H9 (cell line): Measurements from ENCODE around the gene SPATA31D4. TPM values are rescaled to one million over a fixed set of nuclear protein-coding genes. Genes with fewer than 3 reads are reported as not detected.

Experiments
- DNase-seq: peaks from one replicate; pipeline ENCODE4 v3.0.0-alpha.2; 2017
- H2AFZ ChIP-seq: one replicate; pipeline ENCODE4 v1.6.1; 2013; ENCODE audit warnings: mild to moderate bottlenecking, low read length, control low read depth, moderate library complexity
- H2AK5ac ChIP-seq: 2 replicates; pipeline ENCODE4 v1.6.1; 2013; ENCODE audit warnings: low read length, control low read depth, mixed read lengths; ENCODE audit not compliant: insufficient read length
- H2BK120ac ChIP-seq: one replicate; pipeline ENCODE4 v1.6.1; 2013; ENCODE audit warnings: low read depth, mild to moderate bottlenecking, low read length, control low read depth, inconsistent platforms; ENCODE audit not compliant: poor library complexity, severe bottlenecking
- H2BK12ac ChIP-seq: 2 replicates; pipeline ENCODE4 v1.6.1; 2013; ENCODE audit warnings: low read length, control low read depth, mixed read lengths, low read depth; ENCODE audit not compliant: insufficient read length
- H2BK15ac ChIP-seq: 2 replicates; pipeline ENCODE4 v1.6.1; 2013; ENCODE audit warnings: low read depth, low read length, control low read depth
- H2BK20ac ChIP-seq: one replicate; pipeline ENCODE4 v1.6.1; 2013; ENCODE audit warnings: low read depth, mild to moderate bottlenecking, low read length, control low read depth, inconsistent platforms; ENCODE audit not compliant: poor library complexity, severe bottlenecking
- H2BK5ac ChIP-seq: 2 replicates; pipeline ENCODE4 v1.6.1; 2013; ENCODE audit warnings: low read length, control low read depth, mixed read lengths; ENCODE audit not compliant: insufficient read length
- H3K14ac ChIP-seq: 2 replicates; pipeline ENCODE4 v1.6.1; 2013; ENCODE audit warnings: low read length, control low read depth; ENCODE audit not compliant: insufficient read depth
- H3K18ac ChIP-seq: 2 replicates; pipeline ENCODE4 v1.6.1; 2013; ENCODE audit warnings: low read depth, mild to moderate bottlenecking, mixed read lengths, low read length, control low read depth; ENCODE audit not compliant: insufficient read length
- H3K23ac ChIP-seq: 2 replicates; pipeline ENCODE4 v1.6.1; 2013; ENCODE audit warnings: low read length, control low read depth, mixed read lengths, low read depth; ENCODE audit not compliant: insufficient read length
- H3K23me2 ChIP-seq: 2 replicates; pipeline ENCODE4 v1.6.1; 2013; ENCODE audit warnings: low read depth, mild to moderate bottlenecking, mixed read lengths, low read length, control low read depth; ENCODE audit not compliant: insufficient read length, poor library complexity, severe bottlenecking
- H3K27ac ChIP-seq: 2 replicates; pipeline ENCODE4 v1.5.1; 2013; ENCODE audit warnings: low read length, control low read depth, mixed read lengths, low read depth; ENCODE audit not compliant: insufficient read length
- H3K27me3 ChIP-seq: 2 replicates; pipeline ENCODE4 v1.6.1; 2013; ENCODE audit warnings: low read length, control low read depth, inconsistent platforms; ENCODE audit not compliant: insufficient read depth
- H3K4ac ChIP-seq: 2 replicates; pipeline ENCODE4 v1.6.1; 2013; ENCODE audit warnings: low read depth, mild to moderate bottlenecking, control low read depth, inconsistent platforms, low read length, moderate library complexity
- H3K4me1 ChIP-seq: 2 replicates; pipeline ENCODE4 v1.6.1; 2013; ENCODE audit warnings: low read length, control low read depth, inconsistent platforms; ENCODE audit not compliant: insufficient read depth
- H3K4me2 ChIP-seq: 2 replicates; pipeline ENCODE4 v1.6.1; 2013; ENCODE audit warnings: low read length, control low read depth, mixed read lengths; ENCODE audit not compliant: insufficient read length, insufficient read depth
- H3K56ac ChIP-seq: 2 replicates; pipeline ENCODE4 v1.6.1; 2013; ENCODE audit warnings: low read depth, mild to moderate bottlenecking, mixed read lengths, low read length, control low read depth; ENCODE audit not compliant: insufficient read length
- H3K79me1 ChIP-seq: 2 replicates; pipeline ENCODE4 v1.6.1; 2013; ENCODE audit warnings: low read depth, mild to moderate bottlenecking, moderate library complexity, low read length, control low read depth, inconsistent platforms; ENCODE audit not compliant: insufficient read depth, poor library complexity, severe bottlenecking
- H3K79me2 ChIP-seq: 2 replicates; pipeline ENCODE4 v1.6.1; 2013; ENCODE audit warnings: low read length, control low read depth, inconsistent platforms; ENCODE audit not compliant: insufficient read depth
- H3K9ac ChIP-seq: 2 replicates; pipeline ENCODE4 v1.6.1; 2013; ENCODE audit warnings: low read length, control low read depth, mixed read lengths; ENCODE audit not compliant: insufficient read length; ENCODE audit errors: extremely low read depth
- H3K9me3 ChIP-seq: one replicate; pipeline ENCODE4 v1.6.1; 2013; ENCODE audit warnings: low read depth, low read length, inconsistent platforms; ENCODE audit not compliant: control insufficient read depth
- H3T11ph ChIP-seq: one replicate; pipeline ENCODE4 v1.6.1; 2013; ENCODE audit warnings: mild to moderate bottlenecking, low read length, control low read depth, inconsistent platforms
- H4K20me1 ChIP-seq: one replicate; pipeline ENCODE4 v1.6.1; 2013; ENCODE audit not compliant: control insufficient read depth, insufficient read length, insufficient read depth
- H4K5ac ChIP-seq: 2 replicates; pipeline ENCODE4 v1.6.1; 2013; ENCODE audit warnings: low read depth, mild to moderate bottlenecking, mixed read lengths, low read length, control low read depth; ENCODE audit not compliant: insufficient read length
- H4K8ac ChIP-seq: replicated peaks from 2 replicates; pipeline ENCODE4 v1.6.1; 2013; ENCODE audit warnings: low read length, control low read depth, mixed read lengths, low read depth; ENCODE audit not compliant: insufficient read length
- H4K91ac ChIP-seq: 2 replicates; pipeline ENCODE4 v1.6.1; 2013; ENCODE audit warnings: low read depth, mild to moderate bottlenecking, moderate library complexity, mixed read lengths, low read length, control low read depth; ENCODE audit not compliant: insufficient read length
- H3K27ac Mint-ChIP-seq, 3 experiments: 2 replicates in 2 of 3; 3 replicates in 1 of 3; pipeline ENCODE4 v1.8.0; 2020 to 2021; ENCODE audit warnings: mixed read lengths in 3 of 3, mild to moderate bottlenecking in 1 of 3, moderate library complexity in 1 of 3
- H3K27me3 Mint-ChIP-seq: 2 replicates; pipeline ENCODE4 v1.8.0; 2021; ENCODE audit warnings: low read depth, mild to moderate bottlenecking, moderate library complexity, mixed read lengths
- H3K36me3 Mint-ChIP-seq, 3 experiments: 2 replicates in 2 of 3; 3 replicates in 1 of 3; pipeline ENCODE4 v1.8.0; 2020 to 2021; ENCODE audit warnings: low read depth in 3 of 3, mixed read lengths in 3 of 3; ENCODE audit not compliant: insufficient read depth in 1 of 3
- H3K4me1 Mint-ChIP-seq, 2 experiments: 2 replicates each; pipeline ENCODE4 v1.8.0; 2020; ENCODE audit warnings: mixed read lengths in 2 of 2
- H3K4me3 Mint-ChIP-seq, 2 experiments: 2 replicates in 1 of 2; 3 replicates in 1 of 2; pipeline ENCODE4 v1.8.0; 2020 to 2021; ENCODE audit warnings: mild to moderate bottlenecking in 2 of 2, mixed read lengths in 2 of 2, moderate library complexity in 1 of 2
- H3K9me3 Mint-ChIP-seq, 2 experiments: 2 replicates in 1 of 2; 3 replicates in 1 of 2; pipeline ENCODE4 v1.8.0; 2020; ENCODE audit warnings: mild to moderate bottlenecking in 2 of 2, mixed read lengths in 2 of 2, moderate library complexity in 1 of 2
- CTCF ChIP-seq: fragments of 200-600 bp; sonication (generic); conservative IDR thresholded peaks from 3 replicates; pipeline ENCODE4 v1.8.0; 2021; ENCODE audit warnings: antibody characterized with exemption, mild to moderate bottlenecking
- WGBS: extraction: QIAGEN DNeasy Blood & Tissue Kit; methylation state at CpG from one replicate; pipeline ENCODE4 v1.1.7; 2013; ENCODE audit warnings: missing lambda C conversion rate, low lambda C conversion rate, mixed read lengths; ENCODE audit not compliant: insufficient read length; ENCODE audit errors: extremely low coverage; 5-methylcytosine and 5-hydroxymethylcytosine counted together
- total RNA-seq: library from RNA; stranded (reverse); gene quantifications from 2 replicates; pipeline ENCODE4 v1.2.1, GENCODE V29; 2021

The SPATA31D4 gene
- total RNA-seq, 1 experiment from 2014 or later: not detected

- H3K9me3 Mint-ChIP-seq: peaks cover 2% of the 10 kb centered on the region in 2 experiments; a peak in 3 of 5 replicates
- no peak overlapping the region for H2BK12ac ChIP-seq
- no peak overlapping the region for H3K27ac Mint-ChIP-seq
- DNase-seq: no peak
- no peak overlapping the region for H3K27ac ChIP-seq
- H4K91ac ChIP-seq: no peak overlapping the region
- no peak overlapping the region for H3K23ac ChIP-seq
- H2BK15ac ChIP-seq: no peak overlapping the region
- no peak overlapping the region for H2AK5ac ChIP-seq
- H4K20me1 ChIP-seq: no peaks in the 10 kb centered on the region
- H3K4me1 Mint-ChIP-seq: no peaks in the 10 kb centered on the region
- no peak overlapping the region for H3K9ac ChIP-seq
- H2AFZ ChIP-seq: no peak overlapping the region
- H3K79me1 ChIP-seq: no peaks in the 10 kb centered on the region
- H2BK120ac ChIP-seq: no peak overlapping the region
- WGBS: no CpG with 5 or more reads among the region's 3 CpGs
- no peak overlapping the region for H2BK5ac ChIP-seq
- H3K4me2 ChIP-seq: no peak overlapping the region
- no peak overlapping the region for H3K56ac ChIP-seq
- H3K18ac ChIP-seq: no peak overlapping the region
- no peak overlapping the region for H3K4me3 Mint-ChIP-seq
- no peak overlapping the region for H2BK20ac ChIP-seq
- no peaks in the 10 kb centered on the region; a peak in 1 of 7 replicates for H3K36me3 Mint-ChIP-seq
- H4K5ac ChIP-seq: no peak overlapping the region
- H3K9me3 ChIP-seq: no peaks in the 10 kb centered on the region
- no peak overlapping the region for H3K14ac ChIP-seq
- H3K27me3 Mint-ChIP-seq: no peaks in the 10 kb centered on the region
- no peak overlapping the region for H4K8ac ChIP-seq
- TF ChIP-seq CTCF: no peak
- H3K79me2 ChIP-seq: no peaks in the 10 kb centered on the region
- H3K27me3 ChIP-seq: no peaks in the 10 kb centered on the region
- no peaks in the 10 kb centered on the region for H3K4me1 ChIP-seq
- no peak overlapping the region for H3T11ph ChIP-seq
- H3K23me2 ChIP-seq: no peaks in the 10 kb centered on the region
- H3K4ac ChIP-seq: no peak overlapping the region
Observed at GRCh38 chr9:81893929-81894328, 34.3 kb upstream of the SPATA31D4 start.
